NCI-H146 (cell line): ENCODE data around the gene SLC4A5.
A peak's percentile ranks its signal among the peaks of the same experiment; 100 is the strongest.
"Not testable (repeated sequence)": the region's sequence is repeated elsewhere in the genome, so short reads cannot be mapped to it uniquely, and the experiment has no call there.

Experiments used
- DNase-seq: peaks from one replicate; lab custom pipeline; 2025; lab: John Stamatoyannopoulos, UW

SLC4A5 gene

GRCh38 chr2:74367789-74368188 is 24.6 kb upstream of the SLC4A5 start:
- DNase-seq, result no peak

- DNase-seq, result no peak
Measured at GRCh38 chr2:74366036-74366435, 22.8 kb upstream of the SLC4A5 start.

- DNase-seq, result no peak
Measured at GRCh38 chr2:74364533-74365505, 21.6 kb upstream of the SLC4A5 start.

GRCh38 chr2:74361327-74361726 is 18.1 kb upstream of the SLC4A5 start:
- DNase-seq, result no peak

- no peak for DNase-seq
Measured at GRCh38 chr2:74357627-74358026, 14.4 kb upstream of the SLC4A5 start.

- no peak for DNase-seq
Measured at GRCh38 chr2:74349889-74350288, 6.7 kb upstream of the SLC4A5 start.

GRCh38 chr2:74347742-74348141 is 4.5 kb upstream of the SLC4A5 start:
- DNase-seq, result no peak

GRCh38 chr2:74347303-74347702 is 4.1 kb upstream of the SLC4A5 start:
- DNase-seq, result no peak

- DNase-seq, result no peak
Measured at GRCh38 chr2:74345272-74345943, 2.2 kb upstream of the SLC4A5 start.

- not testable (repeated sequence) for DNase-seq
Measured at GRCh38 chr2:74336227-74336626, 7.0 kb downstream of the SLC4A5 start.

GRCh38 chr2:74334931-74335333 is 8.3 kb downstream of the SLC4A5 start:
- DNase-seq, result peak; percentile 69

GRCh38 chr2:74333896-74334586 is 9.2 kb downstream of the SLC4A5 start:
- no peak for DNase-seq

GRCh38 chr2:74333175-74333574 is 10.0 kb downstream of the SLC4A5 start:
- DNase-seq, result peak; percentile 7

GRCh38 chr2:74332550-74333174 is 10.6 kb downstream of the SLC4A5 start:
- no peak for DNase-seq

- DNase-seq, result no peak
Measured at GRCh38 chr2:74328573-74328972, 14.6 kb downstream of the SLC4A5 start.

- DNase-seq, result no peak
Measured at GRCh38 chr2:74328074-74328473, 15.1 kb downstream of the SLC4A5 start.

- no peak for DNase-seq
Measured at GRCh38 chr2:74327627-74328026, 15.6 kb downstream of the SLC4A5 start.

- no peak for DNase-seq
Measured at GRCh38 chr2:74327199-74327598, 16.0 kb downstream of the SLC4A5 start.

- DNase-seq, result no peak
Measured at GRCh38 chr2:74325815-74326214, 17.4 kb downstream of the SLC4A5 start.

GRCh38 chr2:74321737-74322136 is 21.5 kb downstream of the SLC4A5 start:
- DNase-seq, result no peak

- no peak for DNase-seq
Measured at GRCh38 chr2:74317701-74318100, 25.5 kb downstream of the SLC4A5 start.

- no peak for DNase-seq
Measured at GRCh38 chr2:74316627-74317295, 26.5 kb downstream of the SLC4A5 start.
